ENCODE results near the gene CDH13.

The CDH13 gene

GRCh38 chr16:82628711-82629110 lies 1.9 kb downstream of the CDH13 start:
- no peak for FAIRE-seq

GRCh38 chr16:82629441-82630027 lies 2.8 kb downstream of the CDH13 start:
- FAIRE-seq: no peak

- no peak for FAIRE-seq
Measured at GRCh38 chr16:82630219-82630618, 3.5 kb downstream of the CDH13 start.

- FAIRE-seq: no peak
Measured at GRCh38 chr16:82630688-82631087, 3.9 kb downstream of the CDH13 start.

GRCh38 chr16:82631701-82632685 lies 5.2 kb downstream of the CDH13 start:
- FAIRE-seq: no peak

GRCh38 chr16:82633964-82634600 lies 7.3 kb downstream of the CDH13 start:
- no peak for FAIRE-seq

GRCh38 chr16:82634955-82635610 lies 8.3 kb downstream of the CDH13 start:
- FAIRE-seq: no peak

- FAIRE-seq: no peak
Measured at GRCh38 chr16:82636485-82636884, 9.7 kb downstream of the CDH13 start.

GRCh38 chr16:82636958-82637357 lies 10.2 kb downstream of the CDH13 start:
- no peak for FAIRE-seq

- no peak for FAIRE-seq
Measured at GRCh38 chr16:82638095-82638798, 11.5 kb downstream of the CDH13 start.

GRCh38 chr16:82639263-82639662 lies 12.5 kb downstream of the CDH13 start:
- no peak for FAIRE-seq

- FAIRE-seq: no peak
Measured at GRCh38 chr16:82639666-82640336, 13.0 kb downstream of the CDH13 start.

- FAIRE-seq: no peak
Measured at GRCh38 chr16:82641336-82641984, 14.7 kb downstream of the CDH13 start.

- FAIRE-seq: no peak
Measured at GRCh38 chr16:82643136-82643535, 16.4 kb downstream of the CDH13 start.

- no peak for FAIRE-seq
Measured at GRCh38 chr16:82643936-82644630, 17.3 kb downstream of the CDH13 start.

- no peak for FAIRE-seq
Measured at GRCh38 chr16:82646504-82646903, 19.7 kb downstream of the CDH13 start.

- no peak for FAIRE-seq
Measured at GRCh38 chr16:82649766-82650165, 23.0 kb downstream of the CDH13 start.

- no peak for FAIRE-seq
Measured at GRCh38 chr16:82650804-82651203, 24.0 kb downstream of the CDH13 start.

GRCh38 chr16:82651921-82652601 lies 25.3 kb downstream of the CDH13 start:
- FAIRE-seq: no peak

GRCh38 chr16:82652826-82653225 lies 26.1 kb downstream of the CDH13 start:
- no peak for FAIRE-seq
